Suprapubic skin (tissue), 4 donors: ENCODE measurements around the gene CALCA.

Experiments used
- CTCF ChIP-seq, 2 donors: fragments of 200-600 bp in 1 of 2; fragments of 450-650 bp in 1 of 2; sonication (generic) in 1 of 2; IDR thresholded peaks; one replicate each; pipeline ENCODE4 v1.5.1; 2016 to 2019; ENCODE audit warnings: antibody characterized with exemption in 2 of 2, mild to moderate bottlenecking in 1 of 2, moderate library complexity in 1 of 2
- EP300 ChIP-seq: sonication (generic); formaldehyde crosslinking; IDR thresholded peaks from one replicate; pipeline ENCODE4 v1.6.1; 2017; ENCODE audit warnings: antibody characterized with exemption
- POLR2A ChIP-seq, 2 donors: fragments of 450-650 bp; IDR thresholded peaks; one replicate each; pipeline ENCODE4 v1.6.1; 2017; ENCODE audit warnings: antibody characterized with exemption in 2 of 2, mild to moderate bottlenecking in 2 of 2, moderate library complexity in 2 of 2
- POLR2AphosphoS5 ChIP-seq, 3 donors: sonication (generic); formaldehyde crosslinking; IDR thresholded peaks; one replicate each; pipeline ENCODE4 v1.6.1; 2017; ENCODE audit warnings: antibody characterized with exemption in 3 of 3

GRCh38 chr11:14980854-14981253 is 8.7 kb upstream of the CALCA start:
- TF ChIP-seq POLR2AphosphoS5 (IDR thresholded peaks at IDR 0.05) (no peak), CTCF (IDR thresholded peaks at IDR 0.05) (no peak), POLR2A (IDR thresholded peaks at IDR 0.05) (no peak), EP300 (no peak)
